ENCODE data around the gene EVI5L.

Gene EVI5L

DNA sequence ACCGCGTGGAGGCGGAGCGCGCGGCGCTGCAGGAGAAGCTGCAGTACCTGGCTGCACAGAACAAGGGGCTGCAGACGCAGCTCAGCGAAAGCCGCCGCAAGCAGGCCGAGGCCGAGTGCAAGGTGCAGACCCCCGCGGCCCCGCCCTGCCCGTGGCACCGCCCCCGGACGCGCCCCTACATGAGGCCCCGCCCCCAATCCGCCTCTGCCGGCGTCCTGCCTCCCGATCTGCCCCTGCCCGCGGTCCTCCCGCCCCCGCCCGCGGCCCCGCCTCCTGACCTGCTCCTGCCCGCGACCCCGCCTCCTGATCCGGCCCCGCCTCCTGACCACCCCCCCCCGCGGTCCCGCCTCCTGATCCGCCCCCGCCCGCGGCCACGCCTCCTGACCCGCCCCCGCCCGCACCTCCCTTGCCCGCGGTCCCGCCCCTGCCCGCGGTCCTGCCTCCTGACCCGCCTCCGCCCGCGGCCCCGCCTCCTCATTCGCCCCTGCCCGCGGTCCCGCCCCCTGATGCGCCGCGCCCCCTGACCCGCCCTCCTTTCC, 32.5 kb downstream of the EVI5L start:
- peak; percentile 84 for DNase-seq

DNA sequence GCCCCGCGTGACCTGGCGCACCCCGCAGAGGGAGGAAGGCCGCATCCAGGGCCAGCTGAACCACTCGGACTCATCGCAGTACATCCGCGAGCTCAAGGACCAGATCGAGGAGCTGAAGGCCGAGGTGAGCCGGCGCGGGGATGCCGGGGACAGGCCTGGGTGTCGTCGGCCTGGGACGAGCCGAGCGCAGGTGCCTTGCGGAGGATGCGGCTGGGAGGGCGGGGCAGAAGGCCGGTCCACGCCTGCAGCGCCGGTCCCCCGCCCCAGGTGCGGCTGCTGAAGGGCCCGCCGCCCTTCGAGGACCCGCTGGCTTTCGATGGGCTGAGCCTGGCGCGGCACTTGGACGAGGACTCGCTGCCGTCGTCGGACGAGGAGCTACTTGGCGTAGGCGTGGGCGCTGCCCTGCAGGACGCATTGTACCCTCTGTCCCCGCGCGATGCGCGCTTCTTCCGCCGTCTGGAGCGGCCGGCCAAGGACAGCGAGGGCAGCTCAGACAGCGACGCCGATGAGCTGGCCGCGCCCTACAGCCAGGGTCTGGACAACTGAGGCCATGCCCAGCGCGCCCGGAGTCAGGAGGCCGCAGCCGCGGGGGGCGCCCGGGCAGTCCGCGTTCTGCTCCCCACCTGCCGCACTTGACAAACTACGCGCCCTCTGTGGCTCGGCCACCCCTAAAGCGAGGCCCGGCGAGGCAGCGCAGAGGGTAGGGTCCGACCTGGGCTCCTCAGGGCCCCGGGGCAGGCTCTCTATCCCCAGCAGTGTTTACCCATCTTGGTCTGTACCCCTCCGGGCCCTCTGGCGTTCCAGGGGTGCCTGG, 33.3 kb downstream of the EVI5L start:
- DNase-seq = no peak

DNA sequence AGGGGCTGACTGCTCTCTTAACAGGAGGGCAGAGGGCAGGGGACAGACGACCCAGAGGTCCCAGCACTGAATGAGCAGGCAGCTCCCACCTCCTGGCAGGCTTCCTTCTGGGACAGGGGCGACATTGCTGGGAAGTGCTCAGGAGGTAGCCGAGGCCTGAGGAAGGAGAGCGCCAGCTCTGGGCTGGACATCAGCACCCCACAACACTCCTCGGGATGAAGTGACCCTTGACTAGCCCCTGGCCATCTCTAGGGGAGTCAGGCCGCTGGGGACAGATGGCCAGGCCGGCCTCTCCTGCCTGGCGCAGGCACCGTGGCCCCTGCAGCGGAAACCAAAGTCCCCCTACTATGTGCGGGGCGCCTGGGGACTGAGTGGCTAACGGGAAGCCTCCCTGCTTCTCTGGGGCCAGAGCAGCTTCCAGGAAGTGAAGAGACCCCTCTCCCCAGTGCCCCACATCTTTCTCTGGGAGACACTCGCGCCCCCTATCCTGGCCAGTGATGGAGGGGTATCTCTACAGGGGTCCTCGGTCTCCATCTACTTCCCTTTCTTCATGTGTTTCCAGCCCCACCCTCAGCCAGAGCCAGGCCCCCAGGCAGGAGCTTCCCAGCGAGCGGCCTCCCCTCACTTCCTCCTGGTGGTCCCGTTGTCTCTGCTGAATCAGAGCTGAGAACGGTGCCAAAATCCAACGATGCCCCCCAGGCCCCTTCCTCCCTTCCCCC, 34.1 kb downstream of the EVI5L start:
- DNase-seq = no peak

DNA sequence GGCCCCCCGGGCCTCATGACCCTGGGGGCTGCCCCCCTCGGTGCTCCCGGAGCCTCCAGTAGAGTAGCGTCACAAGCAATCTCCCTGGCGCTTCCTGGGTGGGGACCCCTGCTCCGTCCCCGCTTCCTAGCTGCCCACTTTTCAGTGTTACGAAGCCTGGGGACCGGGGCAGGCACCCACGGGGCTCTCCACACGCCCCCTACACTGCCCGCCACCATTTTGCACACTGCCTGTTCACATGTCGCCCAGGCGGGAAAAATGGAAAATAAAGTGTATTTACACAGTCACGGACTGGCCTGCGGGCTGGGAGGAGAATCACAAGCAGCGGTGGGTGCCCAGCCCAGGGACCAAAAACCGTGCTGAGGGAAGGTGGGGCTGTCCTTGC, 34.7 kb downstream of the EVI5L start:
- DNase-seq = no peak

DNA sequence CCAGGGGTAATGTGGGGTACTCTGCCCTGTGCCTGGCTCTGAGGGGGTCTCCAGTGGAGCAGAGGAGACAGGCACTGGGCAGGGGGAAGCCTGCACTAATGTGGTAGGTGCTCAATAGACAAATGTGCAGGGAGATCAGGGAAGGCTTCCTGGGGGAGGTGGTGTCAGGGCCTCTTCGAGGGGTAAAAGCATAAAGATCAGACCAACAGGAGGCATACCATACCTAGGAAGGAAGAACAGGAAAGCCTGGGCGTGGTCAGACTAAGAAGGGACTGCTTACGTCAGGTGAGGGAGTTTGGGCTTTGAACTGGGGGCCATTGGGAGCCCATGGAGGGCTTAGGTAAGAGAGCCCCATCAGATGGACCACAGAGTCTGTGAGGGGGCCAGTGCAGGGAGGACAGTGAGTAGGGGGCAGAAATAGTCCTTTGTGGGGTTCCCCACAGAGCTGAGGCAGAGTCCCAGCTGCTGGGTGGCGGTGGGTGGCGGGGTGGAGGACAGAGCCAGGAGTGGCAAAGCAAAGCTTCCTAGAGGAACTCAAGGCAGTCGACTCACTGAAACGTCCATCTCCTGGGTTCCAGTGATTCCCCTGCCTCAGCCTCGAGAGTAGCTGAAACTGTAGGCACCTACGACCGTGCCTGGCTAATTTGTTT, 35.4 kb downstream of the EVI5L start:
- no peak for DNase-seq

DNA sequence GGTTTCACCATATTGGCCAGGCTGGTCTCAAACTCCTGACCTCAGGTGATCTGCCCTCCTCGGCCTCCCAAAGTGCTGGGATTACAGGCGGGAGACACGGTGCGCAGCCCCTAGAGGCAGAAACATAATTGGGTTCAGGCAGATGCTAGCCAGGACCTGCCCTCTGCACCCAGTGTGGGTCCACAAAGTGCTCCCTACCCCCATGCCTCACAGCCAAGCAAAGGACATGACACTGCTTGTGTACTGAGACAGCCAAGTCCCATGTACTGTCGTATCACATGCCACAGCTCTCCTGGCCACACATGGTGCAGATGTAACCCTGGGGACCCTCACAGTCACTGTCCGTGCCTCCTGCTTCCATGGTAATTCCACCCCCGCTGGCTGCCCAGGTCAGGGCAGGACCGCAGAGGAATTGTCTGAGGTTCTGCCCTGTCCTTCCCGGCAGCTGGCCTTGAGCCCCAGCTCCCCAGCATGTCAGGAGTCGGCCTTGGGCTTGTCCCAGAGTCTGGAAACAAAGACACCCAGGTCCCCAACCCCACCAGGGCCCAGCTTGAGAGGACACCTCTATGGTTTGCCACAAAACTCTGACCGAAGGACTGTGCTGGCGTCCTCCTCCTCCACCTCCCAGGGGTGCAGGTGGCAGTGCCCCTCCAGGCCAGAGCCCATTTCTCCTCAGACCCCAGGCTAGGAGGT, 36.5 kb downstream of the EVI5L start:
- no peak for DNase-seq

DNA sequence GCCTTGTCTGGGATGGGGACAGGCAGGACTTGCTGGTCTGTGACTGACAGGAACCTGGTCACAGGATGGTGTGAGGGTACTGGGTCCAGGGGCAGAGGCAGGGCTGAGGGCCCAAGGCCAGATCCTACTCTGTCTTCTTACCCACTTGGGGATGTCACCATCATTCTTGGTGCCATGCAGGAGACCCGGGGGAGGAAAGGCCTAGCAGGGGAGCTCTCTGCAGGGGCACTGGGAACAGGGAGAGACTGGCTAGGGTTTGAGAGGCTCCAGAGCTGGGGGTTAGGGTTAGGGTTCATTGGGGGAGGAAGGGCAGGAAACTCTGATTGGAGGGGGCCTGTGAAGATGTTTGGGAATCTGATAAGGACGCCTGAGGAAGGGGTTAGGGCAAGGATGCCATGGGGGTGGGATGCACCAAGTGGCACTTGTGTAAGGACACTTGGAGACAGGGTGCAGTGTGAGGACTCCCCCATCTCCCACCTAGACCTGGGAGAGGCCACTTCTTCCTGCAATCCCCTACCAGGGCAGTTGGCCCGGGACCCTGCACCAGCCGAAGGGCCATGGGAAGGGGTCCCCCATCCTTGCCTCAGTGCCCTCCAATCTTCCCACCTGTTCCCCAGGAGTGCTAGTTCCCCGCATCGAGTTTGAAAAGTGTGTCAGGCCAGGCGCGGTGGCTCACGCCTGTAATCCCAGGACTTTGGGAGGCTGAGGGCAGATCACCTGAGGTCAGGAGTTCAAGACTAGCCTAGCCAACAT, 37.2 kb downstream of the EVI5L start:
- DNase-seq = no peak

DNA sequence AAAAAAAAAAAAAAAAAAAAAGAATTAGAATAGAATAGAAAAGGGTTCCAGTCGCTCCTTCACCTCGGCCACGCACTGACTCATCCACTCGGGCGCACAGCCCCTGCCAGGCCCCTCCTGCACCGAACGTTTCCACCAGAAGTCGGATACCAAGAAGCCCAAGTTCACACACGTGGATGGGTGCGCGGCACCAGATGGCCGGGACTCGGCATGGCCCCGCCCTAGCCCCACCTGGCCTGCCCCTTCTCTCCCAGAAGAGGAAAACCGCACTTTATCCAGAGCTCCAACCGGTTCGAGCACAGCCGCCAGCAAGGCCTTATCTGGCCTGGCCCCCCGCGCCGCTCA, 38.3 kb downstream of the EVI5L start:
- DNase-seq = no peak

DNA sequence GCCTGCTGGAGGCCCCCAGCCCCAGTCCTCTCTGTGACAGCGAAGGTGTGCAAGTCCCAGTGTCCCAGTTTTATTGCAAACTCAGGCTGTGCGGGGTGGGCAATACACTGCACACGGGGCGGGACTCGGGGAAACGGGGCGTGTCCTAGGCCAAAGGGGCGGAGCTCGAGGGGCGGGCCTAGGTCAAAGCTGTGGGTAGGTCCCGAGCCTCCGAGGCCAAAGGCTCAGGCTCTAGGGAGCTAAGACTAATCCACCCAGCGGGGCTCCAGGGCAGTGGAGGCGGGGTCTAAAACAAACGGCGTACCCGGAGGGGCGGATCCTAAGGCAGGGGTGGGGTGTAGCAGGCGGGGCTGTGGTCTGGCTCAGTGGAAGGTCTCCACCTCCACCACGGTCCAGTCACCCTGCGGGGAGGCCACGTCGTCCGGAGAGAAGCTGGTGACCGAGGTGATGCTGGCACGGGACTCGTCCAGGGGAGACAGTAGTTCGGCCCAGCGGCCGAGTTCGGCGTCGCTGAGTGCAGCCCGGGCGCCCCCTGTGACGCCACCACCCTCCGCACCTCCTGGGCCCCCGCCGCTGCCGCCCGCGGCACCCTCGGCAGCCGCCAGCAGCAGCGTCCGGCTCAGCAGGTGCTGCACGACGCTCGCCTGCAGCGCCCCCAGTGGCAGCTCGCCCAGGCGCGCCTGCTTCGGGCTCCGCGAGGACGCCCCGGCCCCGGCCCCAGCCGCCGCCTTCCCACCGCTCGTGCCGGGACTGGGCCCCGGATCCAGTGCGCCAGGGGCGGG, 38.8 kb downstream of the EVI5L start:
- peak; percentile 87 for DNase-seq

DNA sequence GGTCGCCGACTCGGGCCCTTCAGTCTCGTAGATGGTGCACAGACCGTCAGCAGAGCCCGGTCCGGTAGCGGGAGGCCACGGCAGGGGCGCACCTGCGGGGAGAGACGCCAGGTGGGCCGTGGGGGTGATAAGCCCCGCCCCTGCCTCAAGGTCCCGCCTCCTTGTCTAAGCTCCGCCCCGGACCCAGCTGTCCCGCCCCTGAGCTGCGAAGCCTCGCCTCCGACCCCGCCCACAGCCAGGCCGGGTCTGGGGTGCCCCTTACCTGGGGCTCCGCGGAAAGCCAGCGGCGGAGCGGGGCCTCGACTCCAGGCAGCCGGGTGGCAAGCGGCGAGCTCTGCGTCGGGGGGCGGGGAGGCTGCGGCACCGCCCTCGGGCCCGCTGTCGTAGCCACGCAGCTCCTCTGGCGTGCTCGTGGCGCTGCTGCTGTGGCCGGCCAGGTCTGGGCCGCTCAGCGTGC, 39.5 kb downstream of the EVI5L start:
- DNase-seq = peak; percentile 95

DNA sequence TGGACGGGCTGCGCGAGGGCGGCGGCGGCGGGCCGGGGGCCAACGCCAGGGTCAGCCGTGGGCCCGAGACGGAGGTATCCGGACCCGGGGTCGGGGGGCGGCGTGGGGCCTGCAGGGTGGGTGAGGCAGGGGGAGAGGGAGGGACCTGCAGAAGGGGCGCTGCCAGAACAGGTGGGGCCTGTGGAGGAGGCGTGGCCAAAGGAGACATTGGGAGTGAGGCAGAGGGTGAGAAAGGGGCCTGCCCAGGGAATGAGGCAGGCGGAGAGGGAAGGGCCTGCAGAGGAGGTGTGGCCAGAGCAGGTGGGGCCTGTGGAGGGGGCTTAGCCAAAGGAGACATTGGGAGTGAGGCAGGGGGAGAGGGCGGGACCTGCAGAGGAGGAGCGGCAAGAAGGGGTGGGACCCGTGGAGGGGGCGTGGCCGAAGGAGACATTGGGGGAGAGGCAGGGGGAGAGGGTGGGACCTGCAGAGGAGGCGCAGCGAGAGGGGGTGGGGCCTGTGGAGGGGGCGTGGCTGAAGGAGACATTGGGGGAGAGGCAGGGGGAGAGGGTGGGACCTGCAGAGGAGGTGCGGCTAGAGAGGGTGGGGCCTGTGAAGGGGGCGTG, 40.0 kb downstream of the EVI5L start:
- DNase-seq = no peak

DNA sequence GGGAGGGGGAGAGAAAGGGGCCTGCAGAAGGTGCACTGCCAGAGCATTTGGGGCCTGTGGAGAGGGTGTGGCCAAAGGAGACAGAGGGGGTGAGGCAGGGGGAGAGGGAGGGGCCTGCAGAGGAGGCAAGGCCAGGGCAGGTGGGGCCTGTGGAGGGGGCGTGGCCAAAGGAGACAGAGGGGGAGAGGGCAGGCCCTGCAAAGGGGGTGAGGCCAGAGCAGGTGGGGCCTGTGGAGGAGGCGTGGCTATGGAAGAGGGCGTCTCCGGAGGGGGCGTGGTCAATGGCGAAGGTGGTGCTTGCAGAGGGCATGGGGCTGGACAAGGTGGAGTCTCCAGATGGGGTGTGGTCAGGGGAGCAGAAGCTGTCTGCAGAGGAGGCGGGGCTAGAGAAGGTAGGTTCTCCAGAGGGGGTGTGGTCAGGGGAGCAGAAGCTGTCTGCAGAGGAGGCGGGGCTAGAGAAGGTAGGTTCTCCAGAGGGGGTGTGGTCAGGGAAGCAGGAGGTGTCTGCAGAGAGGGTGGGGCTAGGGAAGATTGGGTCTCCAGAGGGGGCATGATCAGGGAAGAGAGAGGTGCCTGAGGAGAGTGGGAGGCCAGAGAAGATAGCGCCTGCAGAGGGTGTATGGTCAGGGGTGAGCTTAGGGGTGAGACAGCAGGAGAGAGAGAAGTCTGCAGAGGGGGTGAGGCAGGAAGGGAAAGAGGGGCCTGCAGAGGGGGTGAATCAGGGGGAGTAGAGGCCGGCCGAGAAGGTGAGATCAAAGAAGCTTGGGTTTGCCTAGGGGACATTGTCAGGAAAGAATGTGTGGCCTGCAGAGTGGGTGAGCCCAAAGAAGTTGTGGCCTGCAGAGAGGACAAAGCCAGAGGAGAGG, 40.8 kb downstream of the EVI5L start:
- DNase-seq = peak; percentile 66

DNA sequence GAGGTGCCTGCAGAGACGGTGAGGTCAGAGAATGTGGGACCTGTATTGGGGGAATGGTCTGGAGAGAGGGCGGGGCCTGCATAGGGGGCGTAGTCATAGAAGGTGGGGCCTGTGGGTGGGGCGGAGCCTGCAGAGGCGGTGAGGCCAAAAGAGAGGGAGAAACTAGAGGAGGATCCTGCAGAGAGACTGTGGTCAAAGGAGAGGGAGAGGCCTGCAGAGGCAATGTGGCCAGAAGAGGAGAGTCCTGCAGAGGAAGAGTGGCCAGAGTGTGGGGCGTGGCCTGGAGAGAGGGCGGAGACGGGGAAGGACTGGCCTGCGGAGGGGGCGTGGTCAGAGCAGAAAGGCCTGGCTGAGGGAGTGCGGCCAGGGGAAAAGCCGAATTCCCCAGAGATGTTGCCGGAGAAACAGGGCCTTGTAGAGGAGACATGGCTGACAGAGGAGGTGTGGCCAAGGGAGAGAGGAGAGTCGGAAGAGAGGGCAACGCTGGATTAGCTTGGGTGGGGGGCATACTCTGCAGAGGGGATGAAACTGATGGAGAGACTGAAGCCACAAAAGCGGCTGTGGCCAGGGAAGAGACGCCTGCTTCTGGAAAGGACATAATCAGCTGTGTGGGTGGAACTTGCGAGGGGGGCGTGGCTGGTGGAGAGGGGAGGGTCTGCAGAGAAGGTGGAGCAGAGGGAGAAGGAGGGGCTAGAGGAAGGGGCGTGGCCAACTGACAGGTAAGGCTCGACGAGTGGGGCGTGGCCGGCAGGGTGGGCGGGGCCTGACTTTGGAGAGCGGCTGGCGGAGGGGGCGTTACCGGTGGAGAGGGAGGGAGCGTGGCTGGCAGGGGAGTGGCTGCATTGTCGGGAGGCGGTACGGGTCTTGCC, 41.7 kb downstream of the EVI5L start:
- peak; percentile 82 for DNase-seq

DNA sequence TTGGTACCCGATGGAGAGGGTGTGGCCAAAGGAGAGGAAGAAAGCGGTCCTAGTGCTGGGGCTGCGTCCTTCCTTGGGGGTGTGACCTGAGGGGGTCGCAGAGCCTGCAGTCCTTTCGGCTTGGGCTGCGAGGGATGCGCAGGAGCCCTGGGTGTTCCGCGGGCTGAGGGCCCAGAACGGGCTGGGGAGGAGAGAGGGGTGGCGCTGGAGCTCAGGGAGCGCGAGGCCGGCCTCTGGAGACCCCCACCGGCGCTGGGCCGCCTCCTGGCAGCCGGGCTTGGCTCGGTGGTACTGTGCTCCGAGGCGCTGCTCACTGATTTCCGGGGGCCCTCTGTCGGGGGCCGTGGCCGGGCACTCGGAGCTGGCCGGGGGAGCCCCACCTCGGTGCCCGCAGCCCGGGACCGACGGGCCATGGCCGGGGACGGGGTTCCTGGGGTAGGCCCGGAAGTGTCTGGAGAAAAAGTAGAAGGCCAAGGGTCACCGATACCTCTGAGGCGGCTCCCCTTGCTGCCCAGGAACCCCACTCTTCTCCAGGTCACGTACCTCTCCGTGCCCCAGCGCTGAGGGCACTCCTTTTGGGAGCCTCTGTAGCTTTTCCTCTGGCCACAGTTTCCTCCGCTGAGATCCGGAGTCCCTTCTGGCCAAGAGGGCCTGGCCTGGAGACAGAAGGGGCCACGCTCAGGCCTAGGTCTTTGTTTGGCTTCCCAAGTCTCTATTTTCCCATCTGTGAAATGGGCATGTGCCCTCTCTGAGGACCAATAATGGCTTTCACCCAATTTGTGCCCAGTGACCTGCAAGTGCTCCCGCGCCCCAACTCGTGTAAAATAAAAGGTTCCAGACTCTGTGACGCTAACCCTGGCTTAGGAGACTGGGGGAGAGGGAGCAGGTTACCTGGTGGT, 42.5 kb downstream of the EVI5L start:
- no peak for DNase-seq

DNA sequence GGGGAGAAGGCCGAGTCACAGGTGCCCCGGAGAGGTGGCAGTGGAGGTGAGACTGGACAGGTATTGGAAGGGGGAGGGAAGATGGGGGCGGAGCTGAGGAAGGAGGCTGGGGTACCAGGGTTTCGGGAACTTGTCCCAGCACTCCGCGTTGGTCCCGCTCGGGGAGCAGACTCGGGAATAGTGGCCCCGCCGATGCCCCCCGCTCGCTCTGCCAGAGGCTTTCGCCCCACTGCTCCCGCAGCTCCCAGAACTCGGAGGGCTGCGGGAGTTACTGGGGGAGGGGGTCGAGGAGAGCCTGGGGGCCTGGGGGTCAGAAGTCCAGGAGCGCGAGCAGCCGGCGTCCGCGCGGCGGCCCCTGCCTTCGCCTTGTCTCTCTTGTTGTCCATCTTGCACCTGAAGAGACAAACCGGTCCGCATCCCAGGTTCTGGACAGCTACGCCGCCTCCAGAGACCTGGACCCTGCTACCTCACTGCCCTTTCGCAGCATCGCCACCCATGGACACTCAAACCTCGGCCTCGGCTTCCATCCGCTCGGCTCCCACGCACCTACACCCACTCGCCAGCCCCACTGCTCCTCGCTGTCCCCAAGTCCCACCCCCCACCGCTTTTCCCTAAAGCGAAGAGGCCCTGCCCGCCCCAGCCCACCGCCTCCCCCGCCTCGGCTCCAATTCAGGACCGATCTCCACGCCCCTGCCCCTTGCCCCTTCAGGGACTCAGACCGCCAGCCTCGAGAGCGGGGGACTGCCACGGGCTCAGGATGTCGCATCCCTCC, 43.5 kb downstream of the EVI5L start:
- no peak for DNase-seq

DNA sequence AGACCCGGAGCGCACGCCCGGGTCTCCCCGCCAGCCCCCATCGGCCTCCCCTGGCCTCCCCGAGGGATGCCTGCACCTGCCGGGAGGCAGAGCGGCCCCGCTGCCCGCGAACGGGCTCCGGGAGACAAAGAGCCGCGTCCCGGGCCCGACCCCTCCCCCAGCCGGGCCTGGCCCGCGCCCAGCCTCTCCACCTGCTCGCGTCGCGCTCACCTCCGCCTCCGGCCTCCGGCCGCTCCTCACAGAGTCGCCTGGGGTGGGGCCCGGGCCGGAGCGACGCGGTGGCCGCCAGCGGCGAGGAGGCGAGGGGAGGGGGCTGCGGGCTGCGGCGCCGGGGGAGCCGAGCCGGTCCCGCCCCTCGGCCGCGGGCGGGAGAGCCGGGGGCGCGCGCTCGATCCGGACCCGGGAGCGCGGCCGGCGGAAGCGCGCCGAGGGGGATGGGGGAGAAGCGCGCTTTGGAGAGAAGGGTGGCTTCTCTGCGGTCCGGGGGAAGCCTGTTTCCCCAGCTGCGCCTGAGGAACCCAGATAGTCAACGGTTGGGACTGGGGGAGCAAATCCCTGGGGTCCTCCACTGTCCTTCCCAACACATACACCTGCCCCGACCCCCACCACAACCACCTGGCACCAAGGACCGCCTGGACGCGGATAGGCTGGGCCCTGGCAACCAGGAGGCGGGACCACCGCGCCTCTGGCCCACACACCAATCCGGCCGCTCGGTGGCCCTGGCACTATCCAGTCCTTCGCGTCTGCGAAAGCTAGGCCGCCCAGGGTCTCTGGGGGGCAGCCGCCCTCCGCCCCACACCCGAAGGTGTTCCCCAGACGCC, 44.3 kb downstream of the EVI5L start, which contains the start of gene PRR36:
TSS of gene PRR36 (minus strand) at position 315 of the 821 bp plus-strand sequence. CDS start 701 bp downstream, outside the sequence.
- DNase-seq = peak; percentile 67
